ENCODE results near the gene RHOU. TPM values are rescaled to one million over a fixed set of nuclear protein-coding genes. Genes with fewer than 3 reads are reported as not detected.
A peak's percentile ranks its signal among the peaks of the same experiment; 100 is the strongest.

RHOU gene
- total RNA-seq, 4 donors from 2014 or later, result 17.2 to 50.1 (median 33.9) TPM

- TF ChIP-seq, protein P1, sequence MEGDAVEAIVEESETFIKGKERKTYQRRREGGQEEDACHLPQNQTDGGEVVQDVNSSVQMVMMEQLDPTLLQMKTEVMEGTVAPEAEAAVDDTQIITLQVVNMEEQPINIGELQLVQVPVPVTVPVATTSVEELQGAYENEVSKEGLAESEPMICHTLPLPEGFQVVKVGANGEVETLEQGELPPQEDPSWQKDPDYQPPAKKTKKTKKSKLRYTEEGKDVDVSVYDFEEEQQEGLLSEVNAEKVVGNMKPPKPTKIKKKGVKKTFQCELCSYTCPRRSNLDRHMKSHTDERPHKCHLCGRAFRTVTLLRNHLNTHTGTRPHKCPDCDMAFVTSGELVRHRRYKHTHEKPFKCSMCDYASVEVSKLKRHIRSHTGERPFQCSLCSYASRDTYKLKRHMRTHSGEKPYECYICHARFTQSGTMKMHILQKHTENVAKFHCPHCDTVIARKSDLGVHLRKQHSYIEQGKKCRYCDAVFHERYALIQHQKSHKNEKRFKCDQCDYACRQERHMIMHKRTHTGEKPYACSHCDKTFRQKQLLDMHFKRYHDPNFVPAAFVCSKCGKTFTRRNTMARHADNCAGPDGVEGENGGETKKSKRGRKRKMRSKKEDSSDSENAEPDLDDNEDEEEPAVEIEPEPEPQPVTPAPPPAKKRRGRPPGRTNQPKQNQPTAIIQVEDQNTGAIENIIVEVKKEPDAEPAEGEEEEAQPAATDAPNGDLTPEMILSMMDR (IDR thresholded peaks at IDR 0.05), result no peak
- DNase-seq (ENCODE audit: low spot score) (peak; percentile 66), ATAC-seq (ENCODE audit: low FRiP score) (peak; percentile 89)
These were observed 37.9 kb upstream of the RHOU start for GRCh38 chr1:228697207-228698016.

GRCh38 chr1:228698017-228698329 lies 37.3 kb upstream of the RHOU start:
- DNase-seq (ENCODE audit: low spot score) (no peak), ATAC-seq (ENCODE audit: low FRiP score) (no peak)
- TF ChIP-seq, protein P1 (IDR thresholded peaks at IDR 0.05), result no peak

- DNase-seq (ENCODE audit: low spot score) (no peak), ATAC-seq (ENCODE audit: low FRiP score) (no peak)
- TF ChIP-seq, protein P1 (IDR thresholded peaks at IDR 0.05), result no peak
These were observed 32.8 kb upstream of the RHOU start for GRCh38 chr1:228702433-228702832.

GRCh38 chr1:228706305-228706704 lies 29.0 kb upstream of the RHOU start:
- DNase-seq (ENCODE audit: low spot score) (no peak), ATAC-seq (ENCODE audit: low FRiP score) (no peak)
- TF ChIP-seq, protein P1 (IDR thresholded peaks at IDR 0.05), result no peak

DNA sequence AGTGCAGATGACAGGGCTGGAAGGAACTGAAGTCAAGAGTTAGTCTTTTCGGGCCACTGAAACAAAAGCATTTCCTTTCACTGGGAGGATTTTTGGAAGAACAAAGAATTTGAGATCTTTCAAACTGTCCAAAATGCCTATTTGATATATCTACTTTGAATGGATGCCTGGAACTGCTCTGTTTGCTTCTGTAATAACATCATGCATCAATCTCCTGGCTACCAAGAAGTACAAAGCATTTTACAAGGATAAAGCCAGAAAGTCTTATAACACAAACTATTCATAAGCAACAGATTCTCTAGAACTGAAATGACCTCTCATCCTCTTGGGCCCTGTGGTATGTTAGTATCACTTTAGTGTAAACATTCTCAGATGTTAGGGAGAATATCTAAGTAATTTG lies 18.2 kb upstream of the RHOU start:
- TF ChIP-seq, protein P1 (IDR thresholded peaks at IDR 0.05), result no peak
- DNase-seq (ENCODE audit: low spot score) (no peak), ATAC-seq (ENCODE audit: low FRiP score) (no peak)

DNA sequence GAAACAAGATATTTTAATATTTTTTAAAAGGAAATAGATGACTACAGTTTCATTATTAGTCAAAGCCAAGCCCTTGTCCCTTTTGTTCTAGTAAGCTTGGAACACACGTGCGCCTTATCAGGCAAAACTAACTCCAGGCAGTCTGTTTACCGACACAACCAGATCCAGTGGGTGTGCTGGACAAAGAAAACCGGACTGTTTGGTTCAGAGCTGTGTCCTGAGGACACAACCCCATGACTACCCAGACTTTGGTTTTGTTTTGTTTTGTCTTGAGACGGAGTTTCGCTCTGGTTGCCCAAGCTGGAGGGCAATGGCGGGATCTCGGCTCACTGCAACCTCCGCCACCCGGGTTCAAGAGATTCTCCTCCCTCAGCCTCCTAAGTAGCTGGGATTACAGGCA lies 13.9 kb upstream of the RHOU start:
- ATAC-seq (ENCODE audit: low FRiP score), result no peak

More for the DNA sequence above, 13.9 kb upstream of the RHOU start:
- TF ChIP-seq, protein P1 (IDR thresholded peaks at IDR 0.05), result no peak
- DNase-seq (ENCODE audit: low spot score), result no peak

Data from omental fat pad (tissue), 4 donors.